PC-9 (cell line): ENCODE measurements around the gene CREB3L1. TPM values are rescaled to one million over a fixed set of nuclear protein-coding genes. Genes with fewer than 3 reads are reported as not detected.

Source experiments
- BruUV-seq: library from RNA; stranded (reverse); fragments of 400-500 nt; replicated peaks from 2 replicates; lab custom pipeline; 2021; lab: Mats Ljungman, UMichigan
- CTCF ChIA-PET: fragments of 300-600 bp; sonication (Branson Sonifier 250); formaldehyde crosslinking; loops from one replicate; lab custom pipeline; 2022; ENCODE audit warnings: antibody characterized with exemption; lab: Charles Lee
- POLR2A ChIA-PET: fragments of 300-600 bp; sonication (Branson Sonifier 250); formaldehyde crosslinking; loops from one replicate; lab custom pipeline; 2022; ENCODE audit warnings: antibody characterized with exemption; ENCODE audit not compliant: unreplicated experiment; lab: Charles Lee
- DNase-seq, 2 experiments: peaks; one replicate each; pipeline versions ENCODE4 v3.0.0 to v3.0.0-alpha.2; 2015 to 2022; ENCODE audit warnings: mixed read lengths in 1 of 2
- H2AFZ ChIP-seq: fragments of 200-600 bp; sonication (generic); 2 replicates; pipeline ENCODE4 v1.8.1; 2017; ENCODE audit warnings: antibody characterized with exemption
- H3F3A ChIP-seq: fragments of 200-600 bp; sonication (generic); 2 replicates; pipeline ENCODE4 v1.8.1; 2017; ENCODE audit warnings: antibody characterized with exemption, mild to moderate bottlenecking, low read depth; ENCODE audit not compliant: insufficient read depth
- H3K27ac ChIP-seq: fragments of 200-600 bp; sonication (generic); 2 replicates; pipeline ENCODE4 v1.6.1; 2016; ENCODE audit warnings: mixed run types
- H3K27me3 ChIP-seq: fragments of 200-600 bp; sonication (generic); 2 replicates; pipeline ENCODE4 v1.6.1; 2016; ENCODE audit warnings: low read depth, mixed run types; ENCODE audit not compliant: insufficient read depth
- H3K36me3 ChIP-seq: fragments of 200-600 bp; sonication (generic); 2 replicates; pipeline ENCODE4 v1.6.1; 2016; ENCODE audit warnings: low read depth, mixed run types
- H3K4me1 ChIP-seq: fragments of 200-600 bp; sonication (generic); replicated peaks from 2 replicates; pipeline ENCODE4 v1.6.1; 2016; ENCODE audit warnings: mixed run types; ENCODE audit not compliant: insufficient read depth
- H3K4me2 ChIP-seq: fragments of 200-600 bp; sonication (generic); 2 replicates; pipeline ENCODE4 v1.6.1; 2017; ENCODE audit warnings: mixed run types
- H3K4me3 ChIP-seq: fragments of 200-600 bp; sonication (generic); 2 replicates; pipeline ENCODE4 v1.6.1; 2016; ENCODE audit warnings: mixed run types
- H3K79me2 ChIP-seq: fragments of 200-600 bp; sonication (generic); 2 replicates; pipeline ENCODE4 v1.6.1; 2017; ENCODE audit warnings: low read depth, mixed run types
- H3K9me2 ChIP-seq: fragments of 200-600 bp; sonication (generic); 2 replicates; pipeline ENCODE4 v1.8.1; 2017; ENCODE audit warnings: mild to moderate bottlenecking; ENCODE audit not compliant: insufficient read depth
- H3K9me3 ChIP-seq: fragments of 200-600 bp; sonication (generic); 2 replicates; pipeline ENCODE4 v1.8.1; 2016; ENCODE audit warnings: low read depth; ENCODE audit not compliant: insufficient read depth
- H4K20me1 ChIP-seq: fragments of 200-600 bp; sonication (generic); 2 replicates; pipeline ENCODE4 v1.8.1; 2017; ENCODE audit not compliant: insufficient read depth
- CTCF ChIP-seq: fragments of 200-600 bp; sonication (generic); conservative IDR thresholded peaks from 2 replicates; pipeline ENCODE4 v1.6.1; 2017; ENCODE audit warnings: mixed run types, antibody characterized with exemption, mild to moderate bottlenecking, moderate library complexity
- EZH2 ChIP-seq: fragments of 200-600 bp; sonication (generic); IDR thresholded peaks from 2 replicates; pipeline ENCODE4 v1.8.0; 2017; ENCODE audit warnings: antibody characterized with exemption, low read depth
- intact Hi-C: fragments of 100-400 bp; cut with micrococcal nuclease; formaldehyde crosslinking; loops from one replicate; pipeline ENCODE4 v1.10.0; 2022; ENCODE audit not compliant: unreplicated experiment
- total RNA-seq: library from RNA; stranded (reverse); gene quantifications from 2 replicates; pipeline ENCODE4 v1.2.3, GENCODE V29; 2021

Gene CREB3L1
- total RNA-seq, 1 experiment from 2014 or later, result 3.1 TPM

- no TSS peak for BruUV-seq
- ChIA-PET CTCF (interaction anchor here (0.6 to 2.1 kb wide), 2 partner anchors 18 to 28 kb away, joined by 9 to 38 read pairs; no protein-coding TSS in a partner anchor), POLR2A (no interaction called here)
- Histone ChIP-seq H3K27me3 (0 out of 2 replicates have a peak, but pooled peaks cover 3% of the 10 kb centered on the region), H3K9me2 (no peaks in the 10 kb centered on the region), H3K4me2 (peak overlapping the region; percentile 37; the same call in 1 of the 2 replicates), H3K4me1 (peaks cover 34% of the 10 kb centered on the region), H3K79me2 (no peaks in the 10 kb centered on the region), H4K20me1 (no peaks in the 10 kb centered on the region), H3F3A (peaks cover 15% of the 10 kb centered on the region), H3K27ac (no peak overlapping the region), H3K9me3 (no peaks in the 10 kb centered on the region), H2AFZ (no peak overlapping the region), H3K36me3 (no peaks in the 10 kb centered on the region), H3K4me3 (no peak overlapping the region)
- no peak for TF ChIP-seq CTCF
- no peak for TF ChIP-seq EZH2
- intact Hi-C loops, result loop anchor here (2.0 kb wide), 1 partner anchor 18 kb away; no protein-coding TSS in a partner anchor
- no peak for DNase-seq
These were observed 195 bp upstream of the CREB3L1 start for GRCh38 chr11:46277313-46277621.

- Histone ChIP-seq H3K4me3 (no peak overlapping the region), H3K79me2 (no peaks in the 10 kb centered on the region), H3K4me1 (peaks cover 22% of the 10 kb centered on the region), H2AFZ (no peak overlapping the region), H3K27me3 (0 out of 2 replicates have a peak, but pooled peaks cover 3% of the 10 kb centered on the region), H3K36me3 (no peaks in the 10 kb centered on the region), H4K20me1 (no peaks in the 10 kb centered on the region), H3K9me3 (no peaks in the 10 kb centered on the region), H3K27ac (no peak overlapping the region), H3F3A (peaks cover 7% of the 10 kb centered on the region), H3K4me2 (no peak overlapping the region), H3K9me2 (no peaks in the 10 kb centered on the region)
- TF ChIP-seq CTCF, result no peak
- no peak for TF ChIP-seq EZH2
- no peak for DNase-seq
- intact Hi-C loops, result no loop called here
- CTCF ChIA-PET, result interaction anchor here (2.1 kb wide), 1 partner anchor 16 kb away, joined by 38 read pairs; no protein-coding TSS in a partner anchor
- POLR2A ChIA-PET, result no interaction called here
- BruUV-seq, result no TSS peak
These were observed 1.1 kb downstream of the CREB3L1 start for GRCh38 chr11:46278387-46279125.

GRCh38 chr11:46279126-46280099 lies 2.0 kb downstream of the CREB3L1 start:
- Histone ChIP-seq H3K4me2 (no peak overlapping the region), H3K27ac (no peak overlapping the region), H2AFZ (no peak overlapping the region), H3K9me2 (no peaks in the 10 kb centered on the region), H3K9me3 (no peaks in the 10 kb centered on the region), H3K36me3 (no peaks in the 10 kb centered on the region), H4K20me1 (no peaks in the 10 kb centered on the region), H3K79me2 (no peaks in the 10 kb centered on the region), H3K4me1 (peaks cover 13% of the 10 kb centered on the region), H3K4me3 (no peak overlapping the region), H3K27me3 (0 out of 2 replicates have a peak, but pooled peaks cover 3% of the 10 kb centered on the region), H3F3A (no peaks in the 10 kb centered on the region)
- no peak for DNase-seq
- TF ChIP-seq EZH2, result no peak
- TF ChIP-seq CTCF, result no peak
- no TSS peak for BruUV-seq
- POLR2A ChIA-PET, result no interaction called here
- CTCF ChIA-PET, result no interaction called here
- intact Hi-C loops, result loop anchor here (1.0 kb wide), 1 partner anchor 27 kb away; no protein-coding TSS in a partner anchor
